ENCODE data around the gene CACNA1E. TPM values are rescaled to one million over a fixed set of nuclear protein-coding genes. Genes with fewer than 3 reads are reported as not detected.

CACNA1E gene
- total RNA-seq, 1 donor from 2014 or later: not detected

DNA sequence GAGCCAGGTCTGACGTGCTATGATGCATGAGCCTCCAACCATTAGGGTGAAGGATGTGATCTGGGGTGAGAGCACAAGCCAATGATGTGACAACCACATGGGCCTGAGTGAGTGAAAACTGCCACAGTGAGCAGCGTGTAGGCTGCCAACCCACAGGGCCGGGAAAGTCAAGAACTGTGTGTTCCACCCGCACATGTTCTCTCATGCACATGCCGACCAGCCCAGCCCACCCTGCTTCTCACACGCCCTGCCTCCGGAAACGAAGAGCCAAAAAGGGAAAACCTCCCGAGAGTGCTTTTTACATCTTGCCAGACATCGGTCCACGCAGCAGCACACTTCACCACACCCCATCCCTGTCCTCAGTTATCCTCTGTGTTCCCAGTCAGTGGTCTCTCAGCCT is 197.0 kb downstream of the CACNA1E start:
- DNase-seq (ENCODE audit: low read depth, low spot score): no peak

GRCh38 chr1:181680871-181681270 is 197.6 kb downstream of the CACNA1E start:
- no peak for DNase-seq (ENCODE audit: low read depth, low spot score)

- no peak for DNase-seq (ENCODE audit: low read depth, low spot score)
Measured at GRCh38 chr1:181685211-181685610, 201.9 kb downstream of the CACNA1E start.

DNA sequence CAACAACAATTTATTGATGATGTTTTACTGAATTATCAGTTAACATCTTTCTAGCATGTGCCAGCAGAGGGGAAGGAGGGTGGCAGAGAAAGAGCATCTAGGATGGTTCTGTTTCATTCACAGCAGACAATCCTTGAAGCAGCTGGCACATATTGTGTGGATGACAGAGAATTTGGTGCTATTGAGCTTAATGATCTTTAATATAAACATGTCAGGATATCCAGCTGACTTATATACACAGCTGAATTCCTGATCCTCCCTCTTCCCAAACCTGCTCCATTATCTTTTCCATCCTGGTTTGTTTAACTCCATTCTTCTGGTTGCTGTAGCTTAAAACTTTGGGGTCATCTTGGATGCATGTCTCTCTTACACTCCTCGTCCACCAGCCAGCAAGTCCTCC is 218.6 kb downstream of the CACNA1E start:
- no peak for DNase-seq (ENCODE audit: low read depth, low spot score)

GRCh38 chr1:181704546-181704945 is 221.2 kb downstream of the CACNA1E start:
- DNase-seq (ENCODE audit: low read depth, low spot score): no peak

DNA sequence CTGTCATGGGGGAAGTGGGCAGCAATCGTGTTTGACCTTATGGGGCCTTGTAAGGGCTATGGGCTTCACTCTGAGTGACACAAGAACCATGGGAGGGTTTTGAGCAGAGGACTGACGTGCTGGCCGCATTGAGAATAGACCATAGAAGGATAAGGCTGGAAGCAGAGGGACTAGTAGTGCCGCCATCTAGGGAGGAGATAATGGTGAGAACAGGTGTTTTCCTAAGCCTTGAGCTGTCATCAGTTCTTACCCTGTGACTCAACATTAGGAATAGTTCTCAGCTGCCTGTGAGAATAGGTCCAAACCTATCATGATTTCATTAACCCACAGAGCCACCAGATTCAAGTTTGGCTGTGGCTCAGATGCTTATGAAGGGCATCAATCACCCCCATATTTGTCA is 228.5 kb downstream of the CACNA1E start:
- no peak for DNase-seq (ENCODE audit: low read depth, low spot score)

- DNase-seq (ENCODE audit: low read depth, low spot score): no peak
Measured at GRCh38 chr1:181712711-181713110, 229.4 kb downstream of the CACNA1E start.

- DNase-seq (ENCODE audit: low read depth, low spot score): no peak
Measured at GRCh38 chr1:181714428-181714827, 231.1 kb downstream of the CACNA1E start.

- DNase-seq (ENCODE audit: low read depth, low spot score): no peak
Measured at GRCh38 chr1:181718034-181718433, 234.7 kb downstream of the CACNA1E start.

GRCh38 chr1:181726320-181727012 is 243.1 kb downstream of the CACNA1E start:
- DNase-seq (ENCODE audit: low read depth, low spot score): no peak

DNA sequence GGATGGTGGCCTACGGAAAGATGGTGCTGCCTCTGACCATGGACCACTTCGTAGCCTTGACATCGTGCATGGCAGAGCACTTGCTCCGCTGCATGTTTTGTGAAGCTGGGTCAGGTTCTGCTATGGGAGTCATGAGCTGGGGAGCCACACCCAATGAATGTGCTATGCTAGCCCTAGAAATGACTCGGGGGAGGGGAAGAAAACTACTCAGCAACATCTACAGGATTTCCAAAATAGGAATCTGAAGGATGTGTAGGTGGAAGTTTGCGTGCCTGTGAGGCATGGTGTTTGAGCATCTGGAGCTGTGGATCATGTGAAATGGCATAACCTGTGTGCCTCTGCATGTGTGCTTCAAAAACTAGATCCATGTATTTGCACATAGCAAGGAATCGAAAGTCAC is 247.3 kb downstream of the CACNA1E start:
- no peak for DNase-seq (ENCODE audit: low read depth, low spot score)

DNA sequence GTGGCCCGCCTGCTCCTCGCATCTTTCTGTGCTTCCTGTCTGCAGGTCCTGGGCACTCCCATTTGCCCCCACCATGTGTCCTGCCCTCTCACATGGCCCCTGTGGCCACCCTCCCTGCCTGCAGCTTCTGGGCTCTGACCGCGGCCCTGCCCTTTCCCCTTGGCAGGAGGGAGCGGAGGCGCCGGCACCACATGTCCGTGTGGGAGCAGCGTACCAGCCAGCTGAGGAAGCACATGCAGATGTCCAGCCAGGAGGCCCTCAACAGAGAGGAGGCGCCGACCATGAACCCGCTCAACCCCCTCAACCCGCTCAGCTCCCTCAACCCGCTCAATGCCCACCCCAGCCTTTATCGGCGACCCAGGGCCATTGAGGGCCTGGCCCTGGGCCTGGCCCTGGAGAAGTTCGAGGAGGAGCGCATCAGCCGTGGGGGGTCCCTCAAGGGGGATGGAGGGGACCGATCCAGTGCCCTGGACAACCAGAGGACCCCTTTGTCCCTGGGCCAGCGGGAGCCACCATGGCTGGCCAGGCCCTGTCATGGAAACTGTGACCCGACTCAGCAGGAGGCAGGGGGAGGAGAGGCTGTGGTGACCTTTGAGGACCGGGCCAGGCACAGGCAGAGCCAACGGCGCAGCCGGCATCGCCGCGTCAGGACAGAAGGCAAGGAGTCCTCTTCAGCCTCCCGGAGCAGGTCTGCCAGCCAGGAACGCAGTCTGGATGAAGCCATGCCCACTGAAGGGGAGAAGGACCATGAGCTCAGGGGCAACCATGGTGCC is 249.1 kb downstream of the CACNA1E start:
- DNase-seq (ENCODE audit: low read depth, low spot score): no peak

DNA sequence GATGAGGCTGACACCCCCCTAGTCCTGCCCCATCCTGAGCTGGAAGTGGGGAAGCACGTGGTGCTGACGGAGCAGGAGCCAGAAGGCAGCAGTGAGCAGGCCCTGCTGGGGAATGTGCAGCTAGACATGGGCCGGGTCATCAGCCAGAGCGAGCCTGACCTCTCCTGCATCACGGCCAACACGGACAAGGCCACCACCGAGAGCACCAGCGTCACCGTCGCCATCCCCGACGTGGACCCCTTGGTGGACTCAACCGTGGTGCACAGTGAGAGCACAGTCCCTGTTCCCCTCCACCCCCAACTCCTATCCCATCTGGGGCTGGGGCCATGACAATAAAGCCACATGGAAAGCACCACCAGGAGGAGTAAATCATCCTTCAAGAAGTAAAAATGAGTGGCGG is 250.2 kb downstream of the CACNA1E start:
- no peak for DNase-seq (ENCODE audit: low read depth, low spot score)

GRCh38 chr1:181737056-181737455 is 253.7 kb downstream of the CACNA1E start:
- DNase-seq (ENCODE audit: low read depth, low spot score): no peak

DNA sequence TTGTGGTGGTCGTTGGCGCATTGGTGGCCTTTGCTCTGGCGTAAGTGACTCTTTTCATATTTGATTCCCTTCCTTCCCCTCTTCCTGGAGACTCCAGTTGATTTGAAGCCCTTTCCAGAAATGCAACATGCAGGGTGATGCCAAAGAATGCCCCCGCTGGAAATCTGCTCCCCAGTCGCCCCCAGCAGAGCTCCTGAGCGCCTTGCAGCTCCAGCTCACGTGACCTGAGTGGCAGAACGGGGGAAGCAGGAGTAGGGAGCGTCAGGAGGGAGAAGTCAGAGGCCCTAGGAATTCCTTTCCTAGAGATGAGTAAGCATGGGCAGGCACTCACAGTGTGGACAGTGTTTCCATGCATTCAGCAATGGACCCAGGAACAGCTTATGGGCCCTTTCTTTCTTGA is 255.9 kb downstream of the CACNA1E start:
- no peak for DNase-seq (ENCODE audit: low read depth, low spot score)

GRCh38 chr1:181742426-181742825 is 259.1 kb downstream of the CACNA1E start:
- DNase-seq (ENCODE audit: low read depth, low spot score): no peak

- DNase-seq (ENCODE audit: low read depth, low spot score): no peak
Measured at GRCh38 chr1:181743878-181744312, 260.6 kb downstream of the CACNA1E start.

- no peak for DNase-seq (ENCODE audit: low read depth, low spot score)
Measured at GRCh38 chr1:181746224-181746623, 262.9 kb downstream of the CACNA1E start.

- DNase-seq (ENCODE audit: low read depth, low spot score): no peak
Measured at GRCh38 chr1:181748013-181748412, 264.7 kb downstream of the CACNA1E start.

- DNase-seq (ENCODE audit: low read depth, low spot score): no peak
Measured at GRCh38 chr1:181754103-181754502, 270.8 kb downstream of the CACNA1E start.

GRCh38 chr1:181759481-181759880 is 276.2 kb downstream of the CACNA1E start:
- DNase-seq (ENCODE audit: low read depth, low spot score): no peak

DNA sequence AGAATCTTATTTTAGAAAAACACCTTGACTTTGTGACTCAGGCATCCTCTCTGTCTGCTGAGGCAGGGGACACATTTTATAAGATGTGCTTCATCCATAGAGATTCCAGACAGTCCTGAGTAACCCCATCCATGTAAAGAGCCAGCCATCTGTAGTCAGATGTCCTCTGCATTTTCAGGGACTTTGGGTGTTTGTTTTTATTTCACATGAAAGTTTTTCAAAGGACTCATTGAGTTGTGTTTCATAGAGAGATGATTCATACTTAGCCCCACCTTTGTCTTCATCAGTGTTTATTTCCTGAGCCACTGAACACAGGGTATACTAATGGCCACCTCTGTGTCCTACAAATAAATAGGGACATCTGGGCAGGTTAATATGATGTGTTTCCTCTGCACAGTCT is 280.4 kb downstream of the CACNA1E start:
- no peak for DNase-seq (ENCODE audit: low read depth, low spot score)

DNA sequence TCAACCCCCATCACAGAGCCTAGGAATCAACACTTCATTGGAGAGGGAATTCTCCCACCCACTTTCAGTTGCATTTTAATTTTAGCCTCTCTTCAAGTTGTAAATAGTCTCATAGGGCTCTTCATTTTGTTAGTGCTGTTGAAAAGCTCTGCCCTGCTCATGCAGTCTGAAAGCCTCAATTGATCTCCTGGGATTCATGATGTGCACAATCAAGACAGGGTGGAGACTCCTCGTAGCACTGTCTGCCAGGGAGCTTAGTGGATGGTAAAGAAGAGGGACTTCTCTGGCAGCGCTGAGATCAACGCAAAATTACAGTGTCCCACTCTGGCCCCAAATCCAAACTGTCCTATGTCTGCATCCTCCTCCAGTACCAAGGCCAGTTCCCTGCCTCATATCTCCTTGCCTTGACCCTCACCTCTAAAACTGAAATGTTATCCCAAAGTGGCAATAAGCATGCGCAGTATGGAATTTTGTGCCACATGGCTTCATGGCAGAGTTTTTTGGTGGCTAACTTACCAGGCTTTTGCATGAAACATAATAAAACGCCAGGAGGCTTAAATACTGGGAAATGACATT is 282.2 kb downstream of the CACNA1E start:
- no peak for DNase-seq (ENCODE audit: low read depth, low spot score)

All from pulmonary artery endothelial cell (primary cell).